Omental fat pad (tissue), 4 donors: ENCODE results near the gene RBM28. TPM values are rescaled to one million over a fixed set of nuclear protein-coding genes. Genes with fewer than 3 reads are reported as not detected.

Source experiments
- ATAC-seq: fragments of 150-250 bp; one replicate; pipeline ENCODE4 v1.9.1; 2016; ENCODE audit warnings: mild to moderate bottlenecking, moderate library complexity; ENCODE audit not compliant: low FRiP score
- DNase-seq: peaks from one replicate; pipeline ENCODE4 v3.0.0-alpha.2; 2019; ENCODE audit warnings: low spot score
- CTCF ChIP-seq, 3 donors: fragments of 450-650 bp; IDR thresholded peaks; one replicate each; pipeline ENCODE4 v1.5.1; 2016 to 2017; ENCODE audit warnings: antibody characterized with exemption in 3 of 3, mild to moderate bottlenecking in 3 of 3, moderate library complexity in 2 of 3
- total RNA-seq, 4 donors: library from RNA; depleted of rRNA; stranded (reverse); fragments of >200 nt; gene quantifications; one replicate each; pipeline ENCODE4 v1.1.0, GENCODE V29; 2016

Gene RBM28
- total RNA-seq, 4 donors from 2014 or later = 21.5 to 79.0 (median 29.5) TPM

- no peak for TF ChIP-seq CTCF (IDR thresholded peaks at IDR 0.05)
- DNase-seq (no peak), ATAC-seq (no peak)
These were observed 79.2 kb downstream of the RBM28 start for GRCh38 chr7:128264477-128264876.

GRCh38 chr7:128263420-128263819, 80.3 kb downstream of the RBM28 start:
- ATAC-seq (no peak), DNase-seq (no peak)
- no peak for TF ChIP-seq CTCF (IDR thresholded peaks at IDR 0.05)

GRCh38 chr7:128262273-128263028, 81.3 kb downstream of the RBM28 start:
- no peak for DNase-seq
- TF ChIP-seq CTCF (IDR thresholded peaks at IDR 0.05) = no peak
- no peak for ATAC-seq

- no peak for TF ChIP-seq CTCF (IDR thresholded peaks at IDR 0.05)
- DNase-seq = no peak
- ATAC-seq = no peak
These were observed 83.5 kb downstream of the RBM28 start for GRCh38 chr7:128260069-128260795.

- ATAC-seq = no peak
- no peak for TF ChIP-seq CTCF (IDR thresholded peaks at IDR 0.05)
These were observed 84.3 kb downstream of the RBM28 start for GRCh38 chr7:128259131-128260061.

GRCh38 chr7:128257458-128257857, 86.2 kb downstream of the RBM28 start:
- ATAC-seq = no peak
- no peak for TF ChIP-seq CTCF (IDR thresholded peaks at IDR 0.05)
- no peak for DNase-seq

More at GRCh38 chr7:128259131-128260061, 84.3 kb downstream of the RBM28 start:
- no peak for DNase-seq
